ENCODE data around the gene RNF26.

The RNF26 gene

GRCh38 chr11:119355091-119355843 lies 20.9 kb downstream of the RNF26 start:
- DNase-seq (ENCODE audit: low read depth), result no peak

GRCh38 chr11:119356349-119357031 lies 22.2 kb downstream of the RNF26 start:
- peak; percentile 34 for DNase-seq (ENCODE audit: low read depth)

- DNase-seq (ENCODE audit: low read depth), result no peak
Observed at GRCh38 chr11:119357074-119357473, 22.7 kb downstream of the RNF26 start.

- DNase-seq (ENCODE audit: low read depth), result no peak
Observed at GRCh38 chr11:119359365-119360214, 25.3 kb downstream of the RNF26 start.

- DNase-seq (ENCODE audit: low read depth), result no peak
Observed at GRCh38 chr11:119361056-119361787, 26.9 kb downstream of the RNF26 start.

- DNase-seq (ENCODE audit: low read depth), result no peak
Observed at GRCh38 chr11:119361941-119362725, 27.8 kb downstream of the RNF26 start.

GRCh38 chr11:119362741-119363080 lies 28.4 kb downstream of the RNF26 start:
- no peak for DNase-seq (ENCODE audit: low read depth)

GRCh38 chr11:119363081-119363850 lies 28.9 kb downstream of the RNF26 start:
- DNase-seq (ENCODE audit: low read depth), result no peak

GRCh38 chr11:119363851-119364590 lies 29.7 kb downstream of the RNF26 start:
- DNase-seq (ENCODE audit: low read depth), result peak; percentile 24

- no peak for DNase-seq (ENCODE audit: low read depth)
Observed at GRCh38 chr11:119365071-119365591, 30.8 kb downstream of the RNF26 start.

GRCh38 chr11:119366690-119367620 lies 32.6 kb downstream of the RNF26 start:
- no peak for DNase-seq (ENCODE audit: low read depth)

GRCh38 chr11:119367661-119368120 lies 33.4 kb downstream of the RNF26 start:
- DNase-seq (ENCODE audit: low read depth), result no peak

GRCh38 chr11:119368121-119369034 lies 34.1 kb downstream of the RNF26 start:
- DNase-seq (ENCODE audit: low read depth), result no peak

- no peak for DNase-seq (ENCODE audit: low read depth)
Observed at GRCh38 chr11:119369132-119369925, 35.0 kb downstream of the RNF26 start.

GRCh38 chr11:119370486-119371046 lies 36.2 kb downstream of the RNF26 start:
- DNase-seq (ENCODE audit: low read depth), result no peak

- DNase-seq (ENCODE audit: low read depth), result no peak
Observed at GRCh38 chr11:119371067-119371601, 36.8 kb downstream of the RNF26 start.

All from T-helper 22 cell (primary cell).